Tibial nerve (tissue), 4 donors: ENCODE measurements around the gene GRIN3B. TPM values are rescaled to one million over a fixed set of nuclear protein-coding genes. Genes with fewer than 3 reads are reported as not detected.

ENCODE experiments used
- DNase-seq, 2 donors: peaks; one replicate each; pipeline ENCODE4 v3.0.0-alpha.2; 2019; ENCODE audit warnings: low spot score in 2 of 2
- H3K27ac ChIP-seq, 4 donors: fragments of 200-600 bp; sonication (generic) in 3 of 4; one replicate each; pipeline ENCODE4 v1.5.1; 2017 to 2019; ENCODE audit warnings: mild to moderate bottlenecking in 1 of 4
- H3K27me3 ChIP-seq, 2 donors: fragments of 200-600 bp; sonication (generic) in 1 of 2; one replicate each; pipeline versions ENCODE4 v1.5.1 to v1.6.0; 2017 to 2019
- H3K36me3 ChIP-seq, 3 donors: fragments of 200-600 bp; sonication (generic); one replicate each; pipeline ENCODE4 v1.5.1; 2018 to 2019
- H3K4me1 ChIP-seq, 4 donors: fragments of 200-600 bp; sonication (generic) in 3 of 4; one replicate each; pipeline ENCODE4 v1.5.1; 2017 to 2019
- H3K4me3 ChIP-seq, 4 donors: fragments of 200-600 bp; sonication (generic) in 3 of 4; one replicate each; pipeline ENCODE4 v1.5.1; 2017 to 2019; ENCODE audit warnings: mild to moderate bottlenecking in 1 of 4, moderate library complexity in 1 of 4
- H3K9me3 ChIP-seq, 4 donors: fragments of 200-600 bp; sonication (generic) in 3 of 4; one replicate each; pipeline ENCODE4 v1.5.1; 2017 to 2019
- CTCF ChIP-seq, 5 experiments: fragments of 200-600 bp in 3 of 5; fragments of 450-650 bp in 2 of 5; sonication (generic) in 3 of 5; IDR thresholded peaks; one replicate each; pipeline ENCODE4 v1.5.1; 2016 to 2019; ENCODE audit warnings: antibody characterized with exemption in 5 of 5, mild to moderate bottlenecking in 3 of 5, moderate library complexity in 2 of 5
- EP300 ChIP-seq, 2 donors: sonication (generic); formaldehyde crosslinking; IDR thresholded peaks; one replicate each; pipeline ENCODE4 v1.6.1; 2017; ENCODE audit warnings: antibody characterized with exemption in 2 of 2, mild to moderate bottlenecking in 1 of 2
- POLR2A ChIP-seq, 2 donors: fragments of 450-650 bp; IDR thresholded peaks; one replicate each; pipeline ENCODE4 v1.6.1; 2017; ENCODE audit warnings: antibody characterized with exemption in 2 of 2, mild to moderate bottlenecking in 2 of 2, moderate library complexity in 2 of 2
- WGBS, 2 donors: methylation state at CpG; one replicate each; pipeline ENCODE4 v1.1.5; 2018; 5-methylcytosine and 5-hydroxymethylcytosine counted together
- total RNA-seq, 4 donors: library from RNA; depleted of rRNA; stranded (reverse); fragments of >200 nt; gene quantifications; one replicate each; pipeline ENCODE4 v1.1.0, GENCODE V29; 2016

The GRIN3B gene
- total RNA-seq, 4 donors from 2014 or later, result 2.4 TPM; not detected in 3

GRCh38 chr19:998064-998463 is 2.2 kb upstream of the GRIN3B start:
- no peak for TF ChIP-seq CTCF (IDR thresholded peaks at IDR 0.05)
- TF ChIP-seq EP300 (IDR thresholded peaks at IDR 0.05), result no peak
- TF ChIP-seq POLR2A (IDR thresholded peaks at IDR 0.05), result no peak
- Histone ChIP-seq H3K4me3 (no peak overlapping the region), H3K4me1 (peaks cover 0 to 30% (median 19%) of the 10 kb centered on the region in 4 donors), H3K27me3 (peaks cover 0 to 76% of the 10 kb centered on the region in 2 donors), H3K9me3 (no peaks in the 10 kb centered on the region), H3K36me3 (peaks cover 0 to 21% (median 0%) of the 10 kb centered on the region in 3 donors), H3K27ac (no peak overlapping the region)
- 11 to 27% methylated on average over 6 of the region's 6 CpGs for WGBS, 2 donors
- no peak for DNase-seq

GRCh38 chr19:999379-999719 is 870 bp upstream of the GRIN3B start:
- H3K27ac ChIP-seq, result no peak overlapping the region
- DNase-seq, result no peak
- peaks cover 0 to 81% of the 10 kb centered on the region in 2 donors for H3K27me3 ChIP-seq
- peaks cover 0 to 30% (median 19%) of the 10 kb centered on the region in 4 donors for H3K4me1 ChIP-seq
- H3K36me3 ChIP-seq, result peaks cover 0 to 8% (median 0%) of the 10 kb centered on the region in 3 donors
- no peaks in the 10 kb centered on the region for H3K9me3 ChIP-seq
- H3K4me3 ChIP-seq, result no peak overlapping the region
- 63 to 69% methylated on average over 3 of the region's 3 CpGs for WGBS, 2 donors
- TF ChIP-seq POLR2A (IDR thresholded peaks at IDR 0.05), result no peak
- no peak for TF ChIP-seq CTCF (IDR thresholded peaks at IDR 0.05)
- TF ChIP-seq EP300 (IDR thresholded peaks at IDR 0.05), result no peak

GRCh38 chr19:1000591-1001537 is 645 bp downstream of the GRIN3B start:
- TF ChIP-seq CTCF (IDR thresholded peaks at IDR 0.05) (no peak), POLR2A (IDR thresholded peaks at IDR 0.05) (no peak)
- H3K4me1 ChIP-seq, result peaks cover 0 to 27% (median 18%) of the 10 kb centered on the region in 4 donors
- H3K36me3 ChIP-seq, result peaks cover 0 to under 1% (median 0%) of the 10 kb centered on the region in 3 donors
- DNase-seq, result no peak
- H3K9me3 ChIP-seq, result no peaks in the 10 kb centered on the region
- no peak overlapping the region for H3K27ac ChIP-seq
- WGBS, 2 donors, result 5 to 8% methylated on average over 33 to 50 of the region's 73 CpGs
- peaks cover 0 to 71% of the 10 kb centered on the region in 2 donors for H3K27me3 ChIP-seq
- peak overlapping the region in 1 of 4 donors; percentile 35 for H3K4me3 ChIP-seq

GRCh38 chr19:1001538-1002166 is 1.4 kb downstream of the GRIN3B start:
- Histone ChIP-seq H3K27ac (no peak overlapping the region), H3K4me1 (peaks cover 0 to 20% (median 11%) of the 10 kb centered on the region in 4 donors), H3K27me3 (peaks cover 0 to 63% of the 10 kb centered on the region in 2 donors), H3K9me3 (no peaks in the 10 kb centered on the region), H3K4me3 (no peak overlapping the region), H3K36me3 (peaks cover 0 to 8% (median 0%) of the 10 kb centered on the region in 3 donors)
- TF ChIP-seq POLR2A (IDR thresholded peaks at IDR 0.05) (no peak), EP300 (IDR thresholded peaks at IDR 0.05) (no peak), CTCF (IDR thresholded peaks at IDR 0.05) (peak; percentile 81 to 97 (median 91))
- WGBS, 2 donors, result 16% methylated on average over 11 to 14 of the region's 20 CpGs
- no peak for DNase-seq

GRCh38 chr19:1002600-1002999 is 2.4 kb downstream of the GRIN3B start:
- Histone ChIP-seq H3K27ac (no peak overlapping the region), H3K4me1 (peaks cover 0 to 20% (median 11%) of the 10 kb centered on the region in 4 donors), H3K27me3 (peaks cover 0 to 54% of the 10 kb centered on the region in 2 donors), H3K9me3 (no peaks in the 10 kb centered on the region), H3K36me3 (peaks cover 0 to 17% (median 0%) of the 10 kb centered on the region in 3 donors), H3K4me3 (no peak overlapping the region)
- DNase-seq, result no peak
- 81 to 82% methylated on average over 4 of the region's 4 CpGs for WGBS, 2 donors
- TF ChIP-seq CTCF (IDR thresholded peaks at IDR 0.05) (no peak), POLR2A (IDR thresholded peaks at IDR 0.05) (no peak), EP300 (IDR thresholded peaks at IDR 0.05) (no peak)
